CD4-positive, alpha-beta T cell (primary cell): ENCODE measurements around the gene ATF4. TPM values are rescaled to one million over a fixed set of nuclear protein-coding genes. Genes with fewer than 3 reads are reported as not detected.

Experiments used
- ATAC-seq: fragments of 200-7000 bp; cut with Tn5 transposase; one replicate; pipeline ENCODE4 v1.10.0; 2022; ENCODE audit warnings: mild to moderate bottlenecking; ENCODE audit not compliant: poor library complexity
- CTCF ChIA-PET: fragments of 350-600 bp; sonication (Branson Sonifier 250); formaldehyde crosslinking; loops from one replicate; lab custom pipeline; 2021; ENCODE audit warnings: antibody characterized with exemption, inconsistent platforms; lab: Charles Lee
- POLR2A ChIA-PET: fragments of 350-600 bp; sonication (Branson Sonifier 250); formaldehyde crosslinking; loops from one replicate; lab custom pipeline; 2021; ENCODE audit warnings: antibody characterized with exemption, inconsistent platforms; lab: Charles Lee
- DNase-seq, 14 experiments: peaks; one replicate each; pipeline ENCODE4 v3.0.0-alpha.2; 2013 to 2020; ENCODE audit warnings: mixed read lengths in 2 of 14
- H3K27ac ChIP-seq, 2 donors: one replicate each; pipeline versions ENCODE4 v1.5.1 to v1.7.0; 2013; ENCODE audit warnings: low read length in 2 of 2, low read depth in 1 of 2, mild to moderate bottlenecking in 1 of 2
- H3K27me3 ChIP-seq, 2 experiments: 1 replicate in 1 of 2; 2 replicates in 1 of 2; pipeline versions ENCODE4 v1.6.1 to v1.7.0; 2013; ENCODE audit warnings: low read length in 2 of 2, control low read depth in 1 of 2, mild to moderate bottlenecking in 1 of 2, moderate library complexity in 1 of 2; ENCODE audit not compliant: insufficient read depth in 2 of 2, control insufficient read depth in 1 of 2
- H3K36me3 ChIP-seq: one replicate; pipeline ENCODE4 v1.6.1; 2013; ENCODE audit warnings: low read length, control low read depth; ENCODE audit not compliant: insufficient read depth
- H3K4me1 ChIP-seq: one replicate; pipeline ENCODE4 v1.6.1; 2013; ENCODE audit warnings: low read length, control low read depth; ENCODE audit not compliant: insufficient read depth
- H3K4me3 ChIP-seq: one replicate; pipeline ENCODE4 v1.5.1; 2013; ENCODE audit warnings: mild to moderate bottlenecking, low read length, moderate library complexity
- H3K9me3 ChIP-seq, 2 experiments: 1 replicate in 1 of 2; 2 replicates in 1 of 2; pipeline versions ENCODE4 v1.6.1 to v1.7.0; 2013; ENCODE audit warnings: low read length in 2 of 2, mild to moderate bottlenecking in 2 of 2, control low read depth in 1 of 2, moderate library complexity in 1 of 2; ENCODE audit not compliant: control insufficient read depth in 1 of 2, insufficient read depth in 1 of 2
- H3K27ac Mint-ChIP-seq: one replicate; pipeline ENCODE4 v1.8.0; 2020; ENCODE audit warnings: mixed read lengths
- H3K27me3 Mint-ChIP-seq: one replicate; pipeline ENCODE4 v1.8.0; 2021; ENCODE audit warnings: mixed read lengths
- H3K36me3 Mint-ChIP-seq: one replicate; pipeline ENCODE4 v1.8.0; 2021; ENCODE audit warnings: low read depth, mixed read lengths
- H3K4me1 Mint-ChIP-seq: one replicate; pipeline ENCODE4 v1.8.0; 2021; ENCODE audit warnings: low read depth, mixed read lengths
- H3K4me3 Mint-ChIP-seq: one replicate; pipeline ENCODE4 v1.8.0; 2020; ENCODE audit warnings: mild to moderate bottlenecking, mixed read lengths
- H3K9me3 Mint-ChIP-seq: one replicate; pipeline ENCODE4 v1.8.0; 2020; ENCODE audit warnings: mixed read lengths
- CTCF ChIP-seq: fragments of 200-600 bp; IDR thresholded peaks from one replicate; pipeline ENCODE4 v1.8.0; 2022; ENCODE audit warnings: antibody characterized with exemption, mild to moderate bottlenecking
- intact Hi-C, 2 experiments: fragments of 100-400 bp; cut with DNase I in 1 of 2; cut with micrococcal nuclease in 1 of 2; formaldehyde crosslinking; loops; one replicate each; pipeline versions ENCODE4 v1.15.1 to v1.9.0; 2023 to 2025; cut with DNase I, micrococcal nuclease
- total RNA-seq, 174 experiments: library from RNA in 2 of 174; stranded (reverse) in 2 of 174; gene quantifications; one replicate each; pipeline ENCODE4 v1.2.3 and lab custom pipeline; 2021 to 2026

ATF4 gene
- total RNA-seq, 2 experiments from 2014 or later: 358 to 365 TPM

- intact Hi-C loops: no loop called here
- POLR2A ChIA-PET: interaction anchor here (0.7 to 5.7 kb wide), 11 partner anchors 8 to 522 kb away, joined by 3 to 129 read pairs (median 4); partner anchors contain the start of genes MIEF1, RPL3, RPS19BP1 and TAB1
- ATAC-seq (no peak), DNase-seq (peak in 2 of 14 experiments; percentile 40 to 47)
- H3K9me3 ChIP-seq: no peaks in the 10 kb centered on the region
- peaks cover 74% of the 10 kb centered on the region for H3K4me1 Mint-ChIP-seq
- peak overlapping the region in 1 of 2 donors; percentile 30 for H3K27ac ChIP-seq
- H3K4me3 Mint-ChIP-seq: peak overlapping the region; percentile 97
- H3K27me3 Mint-ChIP-seq: peaks cover 5% of the 10 kb centered on the region
- H3K36me3 ChIP-seq: peaks cover 35% of the 10 kb centered on the region
- H3K27ac Mint-ChIP-seq: peak overlapping the region; percentile 98
- H3K27me3 ChIP-seq: no peaks in the 10 kb centered on the region
- no peaks in the 10 kb centered on the region for H3K9me3 Mint-ChIP-seq
- peak overlapping the region; percentile 100 for H3K4me3 ChIP-seq
- H3K36me3 Mint-ChIP-seq: peaks cover 77% of the 10 kb centered on the region
- no peak for TF ChIP-seq CTCF
- CTCF ChIA-PET: interaction anchor here (1.3 to 1.6 kb wide), 2 partner anchors 8 to 26 kb away, joined by 4 to 11 read pairs; no protein-coding TSS in a partner anchor
- H3K4me1 ChIP-seq: peaks cover 77% of the 10 kb centered on the region
Observed at GRCh38 chr22:39522567-39523300, 2.4 kb downstream of the ATF4 start.

- Mint-ChIP-seq H3K36me3 (peaks cover 80% of the 10 kb centered on the region), H3K4me1 (peaks cover 83% of the 10 kb centered on the region), H3K9me3 (no peaks in the 10 kb centered on the region), H3K27me3 (peaks cover 5% of the 10 kb centered on the region), H3K27ac (peak overlapping the region; percentile 80), H3K4me3 (peak overlapping the region; percentile 60)
- intact Hi-C loops: no loop called here
- H3K9me3 ChIP-seq: no peaks in the 10 kb centered on the region
- no peak for TF ChIP-seq CTCF
- CTCF ChIA-PET: interaction anchor here (0.7 to 1.4 kb wide), 3 partner anchors 10 to 407 kb away, joined by 3 to 6 read pairs (median 3); no protein-coding TSS in a partner anchor
- no peak for DNase-seq
- no peak for ATAC-seq
- peaks cover 87% of the 10 kb centered on the region for H3K4me1 ChIP-seq
- H3K27ac ChIP-seq: no peak overlapping the region
- H3K27me3 ChIP-seq: no peaks in the 10 kb centered on the region
- H3K4me3 ChIP-seq: no peak overlapping the region
- POLR2A ChIA-PET: interaction anchor here (1.5 to 5.7 kb wide), 2 partner anchors 6 to 9 kb away, joined by 3 to 129 read pairs; partner anchors contain the start of gene RPS19BP1
- H3K36me3 ChIP-seq: peaks cover 48% of the 10 kb centered on the region
Observed at GRCh38 chr22:39524089-39524752, 3.9 kb downstream of the ATF4 start.
